Liver (tissue), 9 donors: ENCODE measurements around the gene ALG10B. TPM values are rescaled to one million over a fixed set of nuclear protein-coding genes. Genes with fewer than 3 reads are reported as not detected.

ENCODE experiments used
- DNase-seq: peaks from one replicate; pipeline ENCODE4 v3.0.0-alpha.2; 2017; ENCODE audit warnings: low spot score
- H3K27ac ChIP-seq, 2 donors: one replicate each; pipeline ENCODE4 v1.7.0; 2013; ENCODE audit warnings: inconsistent platforms in 2 of 2, low read length in 2 of 2, control low read depth in 1 of 2, low read depth in 1 of 2, mild to moderate bottlenecking in 1 of 2
- H3K27me3 ChIP-seq, 4 donors: one replicate each; pipeline versions ENCODE4 v1.6.1 to v1.7.0; 2013; ENCODE audit warnings: low read length in 3 of 4, inconsistent platforms in 1 of 4, mild to moderate bottlenecking in 1 of 4, moderate library complexity in 1 of 4; ENCODE audit not compliant: control insufficient read depth in 4 of 4, insufficient read depth in 4 of 4
- H3K36me3 ChIP-seq, 4 donors: one replicate each; pipeline versions ENCODE4 v1.6.1 to v1.7.0; 2013; ENCODE audit warnings: low read length in 3 of 4, mild to moderate bottlenecking in 3 of 4, low read depth in 1 of 4, moderate library complexity in 1 of 4; ENCODE audit not compliant: control insufficient read depth in 4 of 4, insufficient read depth in 3 of 4
- H3K4me1 ChIP-seq, 4 donors: one replicate each; pipeline versions ENCODE4 v1.6.1 to v1.7.0; 2013; ENCODE audit warnings: low read length in 3 of 4, mild to moderate bottlenecking in 3 of 4, moderate library complexity in 1 of 4; ENCODE audit not compliant: control insufficient read depth in 4 of 4, insufficient read depth in 4 of 4
- H3K4me3 ChIP-seq, 3 donors: one replicate each; pipeline versions ENCODE4 v1.6.1 to v1.7.0; 2013; ENCODE audit warnings: low read length in 3 of 3, control low read depth in 1 of 3, low read depth in 1 of 3, mild to moderate bottlenecking in 1 of 3
- H3K9ac ChIP-seq, 2 donors: one replicate each; pipeline ENCODE4 v1.7.0; 2013; ENCODE audit warnings: low read length in 2 of 2, mild to moderate bottlenecking in 2 of 2, moderate library complexity in 2 of 2, control low read depth in 1 of 2, low read depth in 1 of 2
- H3K9me3 ChIP-seq, 4 donors: one replicate each; pipeline versions ENCODE4 v1.6.1 to v1.7.0; 2013; ENCODE audit warnings: low read length in 3 of 4; ENCODE audit not compliant: control insufficient read depth in 4 of 4
- ATF3 ChIP-seq: IDR thresholded peaks from 2 replicates; pipeline ENCODE4 v1.6.1; 2016; ENCODE audit warnings: antibody characterized with exemption
- CTCF ChIP-seq: fragments of 150-350 bp; IDR thresholded peaks from 2 replicates; pipeline ENCODE4 v1.5.1; 2017; ENCODE audit warnings: improper control_type of control experiment, low read depth, low read length; ENCODE audit not compliant: missing input control
- EGR1 ChIP-seq, 2 donors: IDR thresholded peaks; 2 replicates each; pipeline ENCODE4 v1.6.1; 2016 to 2018; ENCODE audit warnings: antibody characterized with exemption in 2 of 2, low read depth in 2 of 2
- FOXA2 ChIP-seq: IDR thresholded peaks from 2 replicates; pipeline ENCODE4 v1.6.1; 2016; ENCODE audit warnings: antibody characterized with exemption
- HNF4A ChIP-seq, 2 donors: conservative IDR thresholded peaks; 2 replicates each; pipeline ENCODE4 v1.6.1; 2016; ENCODE audit warnings: antibody characterized with exemption in 2 of 2, mild to moderate bottlenecking in 2 of 2
- HNF4G ChIP-seq: IDR thresholded peaks from 2 replicates; pipeline ENCODE4 v1.6.1; 2016; ENCODE audit warnings: antibody characterized with exemption
- JUND ChIP-seq, 2 donors: IDR thresholded peaks; 2 replicates each; pipeline ENCODE4 v1.6.1; 2016; ENCODE audit warnings: antibody characterized with exemption in 2 of 2
- MAX ChIP-seq: IDR thresholded peaks from 2 replicates; pipeline ENCODE4 v1.6.1; 2016; ENCODE audit warnings: antibody characterized with exemption
- NR2F2 ChIP-seq: IDR thresholded peaks from 2 replicates; pipeline ENCODE4 v1.6.1; 2016; ENCODE audit warnings: antibody characterized with exemption
- RAD21 ChIP-seq, 2 donors: IDR thresholded peaks; 2 replicates each; pipeline ENCODE4 v1.6.1; 2016; ENCODE audit warnings: antibody characterized with exemption in 2 of 2, mild to moderate bottlenecking in 2 of 2
- REST ChIP-seq: IDR thresholded peaks from 2 replicates; pipeline ENCODE4 v1.6.1; 2016; ENCODE audit warnings: antibody characterized with exemption, mild to moderate bottlenecking
- RXRA ChIP-seq, 2 donors: IDR thresholded peaks; 2 replicates each; pipeline ENCODE4 v1.6.1; 2017 to 2018; ENCODE audit warnings: antibody characterized with exemption in 2 of 2, mild to moderate bottlenecking in 1 of 2
- SP1 ChIP-seq: IDR thresholded peaks from 2 replicates; pipeline ENCODE4 v1.6.1; 2018; ENCODE audit warnings: antibody characterized with exemption, mild to moderate bottlenecking
- TAF1 ChIP-seq: conservative IDR thresholded peaks from 2 replicates; pipeline ENCODE4 v1.6.1; 2016; ENCODE audit warnings: antibody characterized with exemption, mild to moderate bottlenecking
- YY1 ChIP-seq: IDR thresholded peaks from 2 replicates; pipeline ENCODE4 v1.6.1; 2016; ENCODE audit warnings: antibody characterized with exemption, mild to moderate bottlenecking
- ZBTB33 ChIP-seq: IDR thresholded peaks from 2 replicates; pipeline ENCODE4 v1.6.1; 2016; ENCODE audit warnings: antibody characterized with exemption
- WGBS: extraction: QIAGEN DNeasy Blood & Tissue Kit; methylation state at CpG from one replicate; pipeline ENCODE4 v1.1.7; 2013; 5-methylcytosine and 5-hydroxymethylcytosine counted together
- polyA plus RNA-seq, 2 donors: library from polyadenylated mRNA; stranded (reverse) in 1 of 2; unstranded in 1 of 2; fragments of 200-250 nt in 1 of 2; fragments of >200 nt in 1 of 2; fragmentation: Nextera tagmentation in 1 of 2; extraction: Ambion mirVana in 1 of 2; gene quantifications; one replicate each; pipeline versions ENCODE4 v1.2.1 to v1.2.3, GENCODE V29; 2013 to 2015
- total RNA-seq, 2 donors: library from RNA; depleted of rRNA; stranded (reverse); fragments of >200 nt; gene quantifications; one replicate each; pipeline ENCODE4 v1.2.3, GENCODE V29; 2014
- donor health status: healthy.
- donor health status: healthy.
- donor health status: healthy.
- donor health status: healthy.
- donor health status: healthy.

Gene ALG10B
- total and polyA plus RNA-seq, 4 donors, result 1.2 to 3.3 (median 2.5) TPM

- no peaks in the 10 kb centered on the region for H3K4me1 ChIP-seq
- H3K27me3 ChIP-seq, result no peaks in the 10 kb centered on the region
- TF ChIP-seq EGR1 (IDR thresholded peaks at IDR 0.05; ENCODE audit: low read depth in 2 of 2), result no peak
- no peak for TF ChIP-seq SP1
- no peak for TF ChIP-seq JUND (IDR thresholded peaks at IDR 0.05)
- TF ChIP-seq NR2F2, result no peak
- TF ChIP-seq CTCF, result no peak
- no peak for DNase-seq
- no peak overlapping the region for H3K27ac ChIP-seq
- no peaks in the 10 kb centered on the region for H3K9me3 ChIP-seq
- no peak overlapping the region for H3K9ac ChIP-seq
- H3K36me3 ChIP-seq, result no peaks in the 10 kb centered on the region
- 27% methylated on average over 1 of the region's 1 CpG for WGBS
- H3K4me3 ChIP-seq, result no peak overlapping the region
Observed at GRCh38 chr12:38269897-38270296, 46.7 kb upstream of the ALG10B start.

GRCh38 chr12:38279756-38280155, 36.8 kb upstream of the ALG10B start:
- Histone ChIP-seq H3K4me1 (no peaks in the 10 kb centered on the region), H3K36me3 (no peaks in the 10 kb centered on the region), H3K9me3 (no peaks in the 10 kb centered on the region), H3K27ac (no peak overlapping the region), H3K4me3 (no peak overlapping the region), H3K9ac (no peak overlapping the region), H3K27me3 (no peaks in the 10 kb centered on the region)
- whole genome bisulfite sequencing, result 28% methylated on average over 2 of the region's 2 CpGs
- no peak for DNase-seq
- TF ChIP-seq HNF4A (conservative IDR thresholded peaks at IDR 0.05) (no peak), TAF1 (no peak), ZBTB33 (no peak), FOXA2 (no peak), RAD21 (IDR thresholded peaks at IDR 0.05) (no peak), NR2F2 (no peak), RXRA (IDR thresholded peaks at IDR 0.05) (no peak), HNF4G (no peak), MAX (no peak), EGR1 (IDR thresholded peaks at IDR 0.05; ENCODE audit: low read depth in 2 of 2) (no peak), YY1 (no peak), JUND (IDR thresholded peaks at IDR 0.05) (no peak), REST (no peak), ATF3 (no peak)
